Measurements from ENCODE around the gene TEPSIN.
A peak's percentile ranks its signal among the peaks of the same experiment; 100 is the strongest.

TEPSIN gene

GRCh38 chr17:81238815-81239713 is at the start of gene TEPSIN, which contains the start of gene NDUFAF8:
TSS of gene TEPSIN (minus strand) at chr17:81239055. CDS start at chr17:81239033, 22 bp downstream.
TSS of gene NDUFAF8 (plus strand) at chr17:81239318. CDS start at chr17:81239364, 46 bp downstream.
- peak; percentile 100 for DNase-seq (ENCODE audit: low read depth in 2 of 2)
- peak within 1 kb of the TSS; percentile 85 to 86 for H3K4me3 ChIP-seq (replicated peaks in 1 of 2; ENCODE audit: low read depth in 2 of 2, low read length in 2 of 2)
- no peak for TF ChIP-seq CTCF (IDR thresholded peaks at IDR 0.05; ENCODE audit: low read depth, low read length)

GRCh38 chr17:81287741-81288430 is 49.0 kb upstream of the TEPSIN start:
- no peak for DNase-seq (ENCODE audit: low read depth in 2 of 2)
- no peak for TF ChIP-seq CTCF (IDR thresholded peaks at IDR 0.05; ENCODE audit: low read depth, low read length)
- no peak overlapping the region for H3K4me3 ChIP-seq (replicated peaks in 1 of 2; ENCODE audit: low read depth in 2 of 2, low read length in 2 of 2)

- DNase-seq (ENCODE audit: low read depth in 2 of 2): no peak
- TF ChIP-seq CTCF (IDR thresholded peaks at IDR 0.05; ENCODE audit: low read depth, low read length): no peak
- no peak overlapping the region for H3K4me3 ChIP-seq (replicated peaks in 1 of 2; ENCODE audit: low read depth in 2 of 2, low read length in 2 of 2)
Observed at GRCh38 chr17:81287152-81287551, 48.3 kb upstream of the TEPSIN start.

- no peak for DNase-seq (ENCODE audit: low read depth in 2 of 2)
- TF ChIP-seq CTCF (IDR thresholded peaks at IDR 0.05; ENCODE audit: low read depth, low read length): no peak
- no peak overlapping the region for H3K4me3 ChIP-seq (replicated peaks in 1 of 2; ENCODE audit: low read depth in 2 of 2, low read length in 2 of 2)
Observed at GRCh38 chr17:81286491-81287145, 47.8 kb upstream of the TEPSIN start.

- H3K4me3 ChIP-seq (replicated peaks in 1 of 2; ENCODE audit: low read depth in 2 of 2, low read length in 2 of 2): no peak overlapping the region
- no peak for DNase-seq (ENCODE audit: low read depth in 2 of 2)
- no peak for TF ChIP-seq CTCF (IDR thresholded peaks at IDR 0.05; ENCODE audit: low read depth, low read length)
Observed at GRCh38 chr17:81285894-81286293, 47.0 kb upstream of the TEPSIN start.

- DNase-seq (ENCODE audit: low read depth in 2 of 2): peak; percentile 66 to 71
- peak overlapping the region; percentile 19 to 44 for H3K4me3 ChIP-seq (replicated peaks in 1 of 2; ENCODE audit: low read depth in 2 of 2, low read length in 2 of 2)
- TF ChIP-seq CTCF (IDR thresholded peaks at IDR 0.05; ENCODE audit: low read depth, low read length): no peak
Observed at GRCh38 chr17:81285179-81285878, 46.5 kb upstream of the TEPSIN start.

All from cardiac fibroblast (primary cell).